Calu3 (cell line): Measurements from ENCODE around the gene SPOCD1. TPM values are rescaled to one million over a fixed set of nuclear protein-coding genes. Genes with fewer than 3 reads are reported as not detected.
A peak's percentile ranks its signal among the peaks of the same experiment; 100 is the strongest.

Experiments
- BruUV-seq: library from RNA; stranded (reverse); fragments of 400-500 nt; replicated peaks from 2 replicates; lab custom pipeline; 2021; lab: Mats Ljungman, UMichigan
- CTCF ChIA-PET: fragments of 300-600 bp; sonication (Branson Sonifier 250); formaldehyde crosslinking; loops from one replicate; lab custom pipeline; 2022; ENCODE audit warnings: antibody characterized with exemption; lab: Charles Lee
- DNase-seq: peaks from one replicate; pipeline ENCODE4 v3.0.0; 2022
- H3K27ac Mint-ChIP-seq: one replicate; pipeline ENCODE4 v1.8.0; 2022; ENCODE audit warnings: mixed read lengths; ENCODE audit not compliant: unreplicated experiment
- H3K27me3 Mint-ChIP-seq: one replicate; pipeline ENCODE4 v1.8.0; 2022; ENCODE audit warnings: mixed read lengths; ENCODE audit not compliant: unreplicated experiment
- H3K36me3 Mint-ChIP-seq: one replicate; pipeline ENCODE4 v1.8.0; 2022; ENCODE audit warnings: mild to moderate bottlenecking, moderate library complexity, mixed read lengths; ENCODE audit not compliant: insufficient read depth, unreplicated experiment
- H3K4me1 Mint-ChIP-seq: one replicate; pipeline ENCODE4 v1.8.0; 2022; ENCODE audit warnings: mild to moderate bottlenecking, low read depth, mixed read lengths; ENCODE audit not compliant: unreplicated experiment
- H3K4me3 Mint-ChIP-seq: one replicate; pipeline ENCODE4 v1.8.0; 2022; ENCODE audit warnings: mild to moderate bottlenecking, low read depth, moderate library complexity, mixed read lengths; ENCODE audit not compliant: unreplicated experiment
- H3K9me3 Mint-ChIP-seq: one replicate; pipeline ENCODE4 v1.8.0; 2022; ENCODE audit warnings: low read depth, mixed read lengths; ENCODE audit not compliant: unreplicated experiment
- intact Hi-C: fragments of 100-400 bp; cut with micrococcal nuclease; formaldehyde crosslinking; loops from one replicate; pipeline ENCODE4 v1.10.0; 2022; ENCODE audit not compliant: unreplicated experiment
- total RNA-seq: library from RNA; stranded (reverse); gene quantifications from 2 replicates; pipeline ENCODE4 v1.2.3, GENCODE V29; 2022
- TF ChIP-seq, protein P1 (sequence below): fragments of 200-600 bp; IDR thresholded peaks from one replicate; pipeline ENCODE4 v1.8.0; 2022; ENCODE audit warnings: antibody characterized with exemption; ENCODE audit not compliant: unreplicated experiment

SPOCD1 gene
- total RNA-seq, 1 experiment from 2014 or later: 6.3 TPM

DNA sequence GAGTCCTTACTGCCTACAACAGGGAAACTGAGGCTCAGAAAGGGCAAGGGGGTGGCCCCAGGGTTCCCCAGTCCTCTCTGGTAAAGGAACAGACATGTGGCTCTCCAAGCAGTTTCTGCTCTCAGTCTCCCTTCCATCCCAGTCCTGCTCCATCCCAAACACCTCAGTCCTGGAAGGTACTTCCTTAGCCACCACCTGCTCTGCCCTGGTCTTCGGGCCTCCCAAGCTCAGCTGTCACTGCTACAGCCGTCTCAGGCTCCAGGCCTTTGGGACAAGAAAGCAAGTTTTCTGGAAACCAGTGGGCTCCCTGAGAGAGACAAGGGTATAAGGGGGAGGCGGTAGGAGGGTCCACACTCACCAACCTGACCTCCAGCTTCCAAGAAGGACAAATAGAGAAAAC is 28.6 kb downstream of the SPOCD1 start:
- DNase-seq: no peak

DNA sequence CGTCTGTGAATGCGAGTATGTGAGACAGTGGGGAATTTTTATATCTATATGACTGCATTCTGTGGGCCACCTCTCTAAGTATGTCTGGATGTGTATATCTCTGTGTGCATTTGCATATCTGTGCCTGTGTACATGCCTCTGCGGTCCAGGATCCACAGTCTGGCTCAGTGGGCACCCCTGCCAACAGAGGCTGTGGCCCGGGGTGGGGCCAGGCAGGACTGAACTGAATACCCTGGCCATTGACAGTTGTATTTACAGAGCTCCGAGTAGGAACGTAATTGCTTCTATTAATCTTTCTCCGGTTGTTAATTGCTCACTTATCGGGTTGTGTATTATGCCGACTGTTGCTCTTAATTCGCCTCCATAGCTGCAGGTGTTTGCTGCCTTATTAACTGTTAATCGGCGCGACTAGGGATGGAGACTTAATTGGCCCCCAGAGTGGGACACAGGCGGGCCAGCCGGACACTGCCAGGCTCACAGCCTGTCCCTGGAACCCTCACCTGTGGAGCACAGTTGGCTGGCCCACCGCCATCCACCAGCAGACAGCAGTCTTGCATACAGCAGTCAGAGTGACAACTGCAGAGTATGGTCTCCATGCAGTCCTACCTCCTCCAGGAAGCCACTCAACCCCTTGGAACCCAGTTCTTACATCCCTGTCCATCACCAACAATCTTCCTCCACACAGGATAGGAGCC is 29.3 kb downstream of the SPOCD1 start:
- Mint-ChIP-seq H3K9me3 (no peaks in the 10 kb centered on the region), H3K4me3 (no peak overlapping the region), H3K36me3 (peaks cover 22% of the 10 kb centered on the region), H3K4me1 (peaks cover 10% of the 10 kb centered on the region), H3K27ac (no peak overlapping the region), H3K27me3 (peaks cover 10% of the 10 kb centered on the region)
- no TSS peak for BruUV-seq
- CTCF ChIA-PET: interaction anchor here (0.8 kb wide), 1 partner anchor 227 kb away, joined by 3 read pairs; no protein-coding TSS in a partner anchor
- DNase-seq: no peak
- intact Hi-C loops: no loop called here
- TF ChIP-seq, protein P1, sequence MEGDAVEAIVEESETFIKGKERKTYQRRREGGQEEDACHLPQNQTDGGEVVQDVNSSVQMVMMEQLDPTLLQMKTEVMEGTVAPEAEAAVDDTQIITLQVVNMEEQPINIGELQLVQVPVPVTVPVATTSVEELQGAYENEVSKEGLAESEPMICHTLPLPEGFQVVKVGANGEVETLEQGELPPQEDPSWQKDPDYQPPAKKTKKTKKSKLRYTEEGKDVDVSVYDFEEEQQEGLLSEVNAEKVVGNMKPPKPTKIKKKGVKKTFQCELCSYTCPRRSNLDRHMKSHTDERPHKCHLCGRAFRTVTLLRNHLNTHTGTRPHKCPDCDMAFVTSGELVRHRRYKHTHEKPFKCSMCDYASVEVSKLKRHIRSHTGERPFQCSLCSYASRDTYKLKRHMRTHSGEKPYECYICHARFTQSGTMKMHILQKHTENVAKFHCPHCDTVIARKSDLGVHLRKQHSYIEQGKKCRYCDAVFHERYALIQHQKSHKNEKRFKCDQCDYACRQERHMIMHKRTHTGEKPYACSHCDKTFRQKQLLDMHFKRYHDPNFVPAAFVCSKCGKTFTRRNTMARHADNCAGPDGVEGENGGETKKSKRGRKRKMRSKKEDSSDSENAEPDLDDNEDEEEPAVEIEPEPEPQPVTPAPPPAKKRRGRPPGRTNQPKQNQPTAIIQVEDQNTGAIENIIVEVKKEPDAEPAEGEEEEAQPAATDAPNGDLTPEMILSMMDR: no peak

More for the DNA sequence above, 28.6 kb downstream of the SPOCD1 start:
- Mint-ChIP-seq H3K27me3 (peaks cover 8% of the 10 kb centered on the region), H3K9me3 (no peaks in the 10 kb centered on the region), H3K36me3 (peaks cover 22% of the 10 kb centered on the region), H3K4me1 (peaks cover 10% of the 10 kb centered on the region), H3K27ac (peak overlapping the region; percentile 80), H3K4me3 (peak overlapping the region; percentile 73)
- BruUV-seq: no TSS peak
- CTCF ChIA-PET: interaction anchor here (0.8 to 2.6 kb wide), 2 partner anchors 42 to 228 kb away, joined by 3 to 30 read pairs; no protein-coding TSS in a partner anchor
- intact Hi-C loops: no loop called here
- TF ChIP-seq, protein P1: no peak

DNA sequence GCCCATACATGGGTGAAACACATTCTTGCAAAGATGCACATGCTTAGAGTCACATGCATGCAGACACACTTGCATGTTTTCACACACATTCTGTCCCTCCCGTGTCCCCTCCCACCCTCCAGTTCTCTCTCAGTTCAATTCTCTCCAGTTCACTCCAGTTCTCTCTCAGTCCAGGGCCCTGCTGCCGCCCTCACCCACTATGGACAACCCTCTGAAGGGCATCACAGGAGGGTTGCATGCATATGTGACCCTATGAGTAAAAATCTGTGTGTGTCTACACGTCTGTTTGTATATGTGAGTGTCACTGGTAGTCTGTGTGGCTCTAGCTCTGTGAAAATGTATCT is 29.9 kb downstream of the SPOCD1 start:
- no peaks in the 10 kb centered on the region for H3K9me3 Mint-ChIP-seq
- DNase-seq: no peak
- TF ChIP-seq, protein P1: no peak
- peaks cover 22% of the 10 kb centered on the region for H3K36me3 Mint-ChIP-seq
- no peak overlapping the region for H3K4me3 Mint-ChIP-seq
- no peak overlapping the region for H3K27ac Mint-ChIP-seq
- CTCF ChIA-PET: interaction anchor here (1.0 kb wide), 1 partner anchor 287 kb away, joined by 3 read pairs; no protein-coding TSS in a partner anchor
- peaks cover 10% of the 10 kb centered on the region for H3K27me3 Mint-ChIP-seq
- intact Hi-C loops: no loop called here
- peaks cover 10% of the 10 kb centered on the region for H3K4me1 Mint-ChIP-seq
- BruUV-seq: no TSS peak

DNA sequence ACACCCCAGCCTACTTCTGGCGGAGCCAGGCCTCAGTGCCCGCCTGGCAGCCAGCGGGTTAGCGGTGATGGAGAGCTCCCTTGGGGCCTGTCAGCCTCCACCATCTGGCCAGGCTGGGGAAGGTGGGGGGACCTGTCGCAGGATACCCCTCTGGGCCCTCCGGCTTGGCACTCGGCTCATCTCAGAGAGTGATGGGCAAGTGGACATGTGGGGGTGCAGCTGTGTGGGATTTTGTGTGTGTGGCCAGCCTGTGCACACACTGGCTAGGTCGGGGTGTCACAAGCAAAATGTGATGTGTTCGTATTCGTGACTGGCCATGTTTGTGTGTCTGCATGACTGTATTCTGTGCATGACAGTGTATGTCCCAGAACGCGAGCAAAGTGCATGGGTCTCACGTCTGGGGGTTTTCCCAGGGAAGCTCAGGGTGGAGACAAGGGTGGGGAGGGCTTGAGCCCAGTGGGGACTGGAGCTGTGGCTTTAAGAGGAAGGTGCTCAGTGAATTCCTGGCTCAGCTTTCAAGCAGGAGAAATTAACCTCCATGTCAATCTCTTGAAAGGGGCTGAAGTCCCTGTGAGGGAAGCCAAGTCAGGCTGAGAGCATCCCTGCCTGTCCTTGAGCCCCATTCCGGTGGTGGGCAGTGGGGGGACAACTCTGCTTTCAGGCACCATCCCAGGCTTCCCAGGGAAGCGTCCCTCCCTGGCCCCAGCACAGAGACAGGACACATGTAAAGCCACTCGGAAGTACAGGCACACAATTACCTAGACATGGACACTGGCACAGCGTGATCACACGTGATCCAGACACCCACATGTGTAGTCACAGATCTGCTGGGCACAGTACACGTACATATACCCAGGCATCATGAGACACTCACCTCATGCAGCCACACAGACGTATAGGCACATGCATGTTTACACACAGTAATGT is 30.5 kb downstream of the SPOCD1 start:
- TF ChIP-seq, protein P1: no peak
- Mint-ChIP-seq H3K27ac (no peak overlapping the region), H3K4me1 (peaks cover 10% of the 10 kb centered on the region), H3K4me3 (no peak overlapping the region), H3K27me3 (peaks cover 10% of the 10 kb centered on the region), H3K36me3 (peaks cover 22% of the 10 kb centered on the region), H3K9me3 (no peaks in the 10 kb centered on the region)
- intact Hi-C loops: no loop called here
- BruUV-seq: no TSS peak
- CTCF ChIA-PET: interaction anchor here (1.0 kb wide), 1 partner anchor 288 kb away, joined by 3 read pairs; no protein-coding TSS in a partner anchor
- DNase-seq: no peak
